Vagina (tissue), 2 donors: ENCODE measurements around the gene SMIM13.

Source experiments
- CTCF ChIP-seq, 3 experiments: fragments of 450-650 bp in 2 of 3; fragments of 200-600 bp in 1 of 3; sonication (generic) in 1 of 3; IDR thresholded peaks; one replicate each; pipeline ENCODE4 v1.5.1; 2017 to 2019; ENCODE audit warnings: antibody characterized with exemption in 3 of 3, mild to moderate bottlenecking in 2 of 3, moderate library complexity in 2 of 3
- POLR2A ChIP-seq, 2 donors: fragments of 450-650 bp; IDR thresholded peaks; one replicate each; pipeline ENCODE4 v1.6.1; 2017; ENCODE audit warnings: antibody characterized with exemption in 2 of 2, mild to moderate bottlenecking in 2 of 2, moderate library complexity in 2 of 2
- POLR2AphosphoS5 ChIP-seq, 2 donors: sonication (generic); formaldehyde crosslinking; IDR thresholded peaks; one replicate each; pipeline ENCODE4 v1.9.0; 2017; ENCODE audit warnings: antibody characterized with exemption in 2 of 2, mild to moderate bottlenecking in 2 of 2, low read depth in 1 of 2; ENCODE audit not compliant: insufficient read depth in 1 of 2

- TF ChIP-seq CTCF (IDR thresholded peaks at IDR 0.05): no peak
- no peak for TF ChIP-seq POLR2A (IDR thresholded peaks at IDR 0.05)
- no peak for TF ChIP-seq POLR2AphosphoS5 (IDR thresholded peaks at IDR 0.05; ENCODE audit: insufficient read depth in 1 of 2, low read depth in 1 of 2)
Measured at GRCh38 chr6:11187301-11187700, 93.7 kb downstream of the SMIM13 start.
